Activated gamma-delta T cell treated with Interleukin-2 at 50 U/mL for 16 hours (primary cell): ENCODE data around the gene GLOD5.
A peak's percentile ranks its signal among the peaks of the same experiment; 100 is the strongest.
"Not testable (repeated sequence)": the region's sequence is repeated elsewhere in the genome, so short reads cannot be mapped to it uniquely, and the experiment has no call there.

Experiments
- DNase-seq: peaks from one replicate; pipeline ENCODE4 v3.0.0-alpha.2; 2020

Gene GLOD5

DNA sequence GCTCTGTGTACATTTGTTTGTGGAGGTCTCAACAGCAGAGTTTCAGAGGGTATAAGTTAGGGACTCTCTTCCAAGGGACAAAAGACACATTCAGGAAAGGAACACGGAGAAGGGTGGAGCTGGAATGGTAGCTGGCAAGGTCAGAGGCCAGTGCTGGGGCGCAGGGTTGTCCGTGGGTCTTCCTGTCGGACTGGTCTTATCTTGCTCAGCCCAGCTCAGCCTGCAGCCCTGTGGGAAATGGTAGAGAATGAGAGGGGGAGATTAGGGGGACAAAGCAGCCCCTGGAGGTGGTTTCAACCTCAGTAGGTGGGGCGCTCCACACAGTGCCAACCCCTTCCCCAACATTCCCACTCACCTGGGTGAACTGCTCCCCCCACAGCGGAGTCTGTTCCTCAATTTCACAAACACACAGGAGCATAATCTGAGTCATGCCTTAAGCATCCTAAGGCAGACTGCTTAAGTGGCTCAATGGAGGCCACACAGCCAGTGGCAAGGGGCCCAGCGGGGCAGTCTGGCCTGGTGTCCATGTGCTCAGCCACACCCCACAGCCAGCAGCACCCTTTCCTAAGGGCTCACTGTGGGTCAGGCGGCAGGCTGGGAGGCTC lies 33.5 kb downstream of the GLOD5 start:
- DNase-seq, result no peak

DNA sequence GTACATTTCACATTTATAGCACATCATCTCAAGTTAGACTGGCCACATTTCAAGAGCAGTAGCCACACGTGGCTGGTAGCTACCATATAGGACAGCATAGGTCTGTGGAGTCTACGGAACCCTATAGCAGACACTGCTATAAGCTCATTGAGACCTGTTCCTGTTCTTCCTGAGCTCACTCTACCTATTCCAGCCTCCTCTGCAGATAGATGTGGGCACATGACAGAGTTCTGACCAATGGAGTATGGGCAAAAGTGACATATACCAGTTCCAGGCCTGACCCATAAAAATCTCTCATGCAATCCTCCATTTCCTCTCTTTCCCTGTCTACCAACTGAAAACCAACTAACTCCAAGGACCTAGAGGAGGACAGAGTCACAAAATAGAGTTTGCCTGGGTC lies 36.8 kb downstream of the GLOD5 start:
- DNase-seq, result no peak

DNA sequence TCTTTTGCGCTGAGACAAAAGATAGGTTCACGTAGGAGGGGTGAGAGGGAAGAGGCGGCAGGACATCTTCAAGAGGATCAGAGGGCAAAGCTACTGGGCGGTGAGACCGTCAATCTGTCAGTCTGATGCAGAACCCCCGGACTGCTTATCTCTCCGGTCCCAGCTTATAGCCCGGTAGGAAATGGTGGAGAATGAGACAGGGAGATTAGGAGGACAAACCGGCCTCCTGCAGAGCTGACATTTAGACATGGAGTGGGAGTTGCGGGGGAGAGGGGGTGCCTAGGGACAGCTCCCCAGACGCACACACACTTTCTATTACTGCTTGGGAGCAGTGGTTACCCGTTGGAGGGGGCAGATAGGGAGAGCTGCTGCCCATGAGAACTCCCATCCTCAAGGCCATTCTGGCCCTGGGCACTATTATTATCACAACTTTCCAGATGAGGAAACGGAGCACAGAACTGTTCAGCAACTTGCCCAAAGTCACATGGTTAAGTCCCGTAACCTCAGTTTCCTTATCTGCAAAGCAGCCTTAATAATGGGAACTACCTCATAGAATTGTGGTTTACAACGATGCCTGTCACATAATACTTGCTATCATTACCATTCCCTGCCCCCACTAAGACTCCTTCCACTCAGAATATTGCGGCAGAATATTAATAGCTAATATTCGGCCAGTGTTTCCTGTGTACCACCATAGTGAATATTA lies 39.2 kb downstream of the GLOD5 start:
- no peak for DNase-seq

DNA sequence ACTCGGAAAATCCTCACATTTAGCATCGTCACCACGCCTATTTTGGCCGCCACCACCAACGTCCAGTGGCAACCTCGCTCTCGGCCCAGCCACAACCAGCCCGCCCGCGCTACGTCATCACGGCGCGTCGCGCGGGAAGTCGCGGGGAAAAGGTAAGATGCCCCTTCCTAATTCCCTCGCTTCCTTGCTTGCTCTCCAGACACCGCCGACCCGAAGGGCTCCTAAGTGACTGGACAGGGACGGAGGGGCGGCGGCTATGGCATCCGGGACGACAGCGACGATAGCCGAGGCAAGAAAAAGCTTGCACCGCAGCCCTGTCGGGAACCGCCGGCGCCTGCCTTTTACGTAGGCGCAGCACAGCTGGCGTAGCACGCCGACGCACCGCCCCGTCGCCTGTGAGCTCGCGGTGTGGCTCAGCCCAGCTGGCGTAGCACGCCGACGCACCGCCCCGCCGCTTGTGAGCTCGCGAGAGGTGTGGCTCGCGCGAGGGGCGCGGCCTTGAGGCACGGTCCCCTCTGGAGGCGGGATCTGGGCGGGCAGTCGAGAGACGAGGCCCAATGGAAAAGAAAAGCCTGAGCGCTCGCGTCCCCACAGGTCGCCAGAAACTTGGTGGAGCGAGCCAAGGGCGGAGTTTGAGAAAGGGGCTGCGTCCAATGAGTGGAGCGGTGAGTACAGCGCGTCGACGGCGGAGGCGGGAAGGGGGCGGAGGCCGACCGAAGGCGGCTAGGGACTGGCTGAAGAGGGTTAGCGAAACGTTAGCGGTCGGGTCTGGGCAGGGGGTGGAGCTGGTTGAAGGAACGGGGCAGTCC lies 39.9 kb downstream of the GLOD5 start, which contains the start of gene HDAC6:
Gene HDAC6 (plus strand): TSS at position 788 of the 809 bp plus-strand sequence. CDS start 626 bp downstream, outside the sequence.
- DNase-seq, result peak; percentile 91

DNA sequence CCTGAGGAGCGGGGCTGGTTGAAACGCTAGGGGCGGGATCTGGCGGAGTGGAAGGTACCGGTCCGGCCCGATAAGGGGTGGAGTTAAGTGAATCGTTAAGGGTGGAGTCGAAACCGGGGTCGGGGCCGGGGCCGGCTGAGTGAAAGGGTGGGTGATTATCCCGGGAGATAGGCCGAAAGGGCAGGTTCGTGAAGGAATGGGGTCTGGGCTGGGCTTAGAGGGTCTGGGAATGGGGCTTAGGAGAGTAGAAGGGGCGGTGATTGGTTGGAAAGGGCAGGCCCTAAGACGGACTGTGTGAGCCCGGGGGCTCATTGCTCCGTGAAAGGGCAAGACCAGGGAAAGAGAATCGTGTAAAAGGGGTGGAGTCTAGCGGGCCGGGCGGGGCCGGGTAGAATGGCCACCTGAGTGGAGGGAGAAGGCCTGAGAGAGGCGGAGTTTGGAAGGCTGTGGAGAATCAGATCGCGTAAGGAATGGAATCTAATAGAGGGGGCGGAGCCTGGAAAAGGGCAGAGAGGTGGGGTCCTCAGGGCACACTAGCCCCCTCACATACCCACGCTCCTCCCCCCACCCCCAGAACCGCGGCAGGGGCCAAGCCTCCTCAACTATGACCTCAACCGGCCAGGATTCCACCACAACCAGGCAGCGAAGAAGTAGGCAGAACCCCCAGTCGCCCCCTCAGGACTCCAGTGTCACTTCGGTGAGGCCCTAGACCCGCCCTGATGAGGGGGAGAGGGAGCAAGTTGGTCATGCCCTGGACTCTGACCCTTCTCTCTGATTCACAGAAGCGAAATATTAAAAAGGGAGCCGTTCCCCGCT lies 40.8 kb downstream of the GLOD5 start:
- DNase-seq, result peak; percentile 46

DNA sequence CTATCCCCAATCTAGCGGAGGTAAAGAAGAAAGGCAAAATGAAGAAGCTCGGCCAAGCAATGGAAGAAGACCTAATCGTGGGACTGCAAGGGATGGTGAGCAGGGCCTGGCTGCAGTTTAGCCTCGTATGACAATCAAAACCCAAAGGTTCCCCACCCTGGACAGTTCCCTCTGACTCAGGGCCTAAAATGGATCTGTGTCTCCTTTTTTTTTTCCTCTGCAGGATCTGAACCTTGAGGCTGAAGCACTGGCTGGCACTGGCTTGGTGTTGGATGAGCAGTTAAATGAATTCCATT lies 41.3 kb downstream of the GLOD5 start:
- DNase-seq, result no peak

DNA sequence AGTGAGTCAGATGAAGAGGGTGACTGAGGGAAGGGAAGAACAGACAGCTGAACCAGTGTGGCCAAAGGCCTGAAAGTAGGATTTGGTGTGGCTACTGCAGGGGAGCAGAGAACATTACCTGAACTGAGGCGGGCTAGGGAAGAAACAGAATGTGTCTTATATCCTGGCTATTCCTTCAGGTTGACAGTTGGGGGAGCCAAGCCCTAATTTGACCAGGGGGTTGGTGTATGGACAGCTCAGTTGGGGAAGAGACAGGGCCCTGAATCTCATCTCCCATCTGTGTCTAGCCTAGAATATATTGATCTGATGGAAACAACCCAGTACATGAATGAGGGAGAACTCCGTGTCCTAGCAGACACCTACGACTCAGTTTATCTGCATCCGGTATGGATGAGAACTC lies 44.5 kb downstream of the GLOD5 start:
- no peak for DNase-seq

DNA sequence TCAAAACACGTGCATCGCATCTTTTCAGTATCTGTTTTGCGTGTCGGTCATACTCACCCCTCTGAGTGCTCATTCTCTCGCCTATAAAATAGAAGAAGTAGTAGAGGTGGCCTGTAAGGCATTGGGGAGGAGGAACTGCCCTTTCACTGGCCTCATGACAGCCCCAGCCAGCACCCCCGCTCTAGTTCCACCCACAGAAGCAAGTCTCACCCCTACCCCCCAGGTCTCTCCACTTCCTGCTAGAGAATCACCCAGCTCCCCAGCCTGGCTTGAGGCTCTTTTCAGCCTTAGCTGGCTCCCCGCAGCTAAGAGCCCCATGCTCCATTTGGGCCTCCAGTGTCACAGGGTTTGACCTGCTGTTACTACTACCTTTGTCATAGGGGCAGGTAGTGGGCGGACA lies 52.1 kb downstream of the GLOD5 start:
- DNase-seq, result no peak

DNA sequence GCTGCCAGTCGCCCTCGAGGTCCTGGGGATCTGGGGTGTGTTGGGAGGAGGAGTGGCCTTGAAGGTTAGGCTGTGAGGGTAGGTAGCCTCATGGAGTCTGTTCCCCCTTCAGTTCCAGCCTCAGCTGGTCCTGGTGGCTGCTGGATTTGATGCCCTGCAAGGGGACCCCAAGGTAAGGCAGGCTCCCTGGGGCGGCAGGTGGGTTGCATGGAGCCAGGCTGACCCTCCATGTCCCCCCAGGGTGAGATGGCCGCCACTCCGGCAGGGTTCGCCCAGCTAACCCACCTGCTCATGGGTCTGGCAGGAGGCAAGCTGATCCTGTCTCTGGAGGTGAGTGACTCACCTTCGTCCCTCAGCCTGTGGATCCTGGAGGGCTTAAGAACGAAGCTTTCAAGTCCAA lies 53.2 kb downstream of the GLOD5 start:
- no peak for DNase-seq

DNA sequence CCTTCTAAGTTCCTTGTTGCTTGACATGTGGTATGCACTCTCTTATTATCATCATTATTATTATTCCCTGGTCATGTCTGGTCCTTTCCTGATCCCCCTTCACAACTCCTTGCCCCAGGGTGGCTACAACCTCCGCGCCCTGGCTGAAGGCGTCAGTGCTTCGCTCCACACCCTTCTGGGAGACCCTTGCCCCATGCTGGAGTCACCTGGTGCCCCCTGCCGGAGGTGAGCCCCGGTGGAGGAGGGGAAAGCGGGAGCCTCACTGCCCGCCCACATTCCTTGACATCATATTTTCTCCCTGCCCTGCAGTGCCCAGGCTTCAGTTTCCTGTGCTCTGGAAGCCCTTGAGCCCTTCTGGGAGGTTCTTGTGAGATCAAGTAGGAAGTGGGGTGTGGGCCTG lies 53.7 kb downstream of the GLOD5 start:
- DNase-seq, result no peak

DNA sequence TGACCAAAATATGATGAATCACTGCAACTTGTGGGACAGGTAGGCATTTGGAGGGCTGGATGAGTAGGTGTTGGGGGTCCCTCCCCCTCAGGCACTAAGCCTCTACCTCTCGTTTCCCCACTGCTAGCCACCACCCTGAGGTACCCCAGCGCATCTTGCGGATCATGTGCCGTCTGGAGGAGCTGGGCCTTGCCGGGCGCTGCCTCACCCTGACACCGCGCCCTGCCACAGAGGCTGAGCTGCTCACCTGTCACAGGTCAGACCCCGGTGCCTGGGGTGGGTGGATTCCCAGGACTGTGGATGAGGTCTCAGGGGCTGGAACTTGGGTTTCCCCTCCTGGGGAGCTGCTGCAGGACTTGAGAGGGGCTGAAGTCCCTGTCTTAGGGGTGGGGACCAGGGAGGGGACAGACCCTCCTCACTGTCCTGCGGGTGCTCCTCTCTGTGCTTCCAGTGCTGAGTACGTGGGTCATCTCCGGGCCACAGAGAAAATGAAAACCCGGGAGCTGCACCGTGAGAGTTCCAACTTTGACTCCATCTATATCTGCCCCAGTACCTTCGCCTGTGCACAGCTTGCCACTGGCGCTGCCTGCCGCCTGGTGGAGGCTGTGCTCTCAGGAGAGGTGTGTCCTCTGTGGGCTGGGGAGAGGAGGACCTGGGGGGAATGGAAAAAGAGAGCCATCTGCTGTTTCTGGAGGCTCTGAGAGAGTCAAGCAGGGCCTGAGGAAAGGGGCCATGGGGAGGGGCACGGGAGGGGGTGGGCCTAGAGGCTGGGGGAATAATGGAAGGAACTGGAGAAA lies 54.7 kb downstream of the GLOD5 start:
- no peak for DNase-seq

DNA sequence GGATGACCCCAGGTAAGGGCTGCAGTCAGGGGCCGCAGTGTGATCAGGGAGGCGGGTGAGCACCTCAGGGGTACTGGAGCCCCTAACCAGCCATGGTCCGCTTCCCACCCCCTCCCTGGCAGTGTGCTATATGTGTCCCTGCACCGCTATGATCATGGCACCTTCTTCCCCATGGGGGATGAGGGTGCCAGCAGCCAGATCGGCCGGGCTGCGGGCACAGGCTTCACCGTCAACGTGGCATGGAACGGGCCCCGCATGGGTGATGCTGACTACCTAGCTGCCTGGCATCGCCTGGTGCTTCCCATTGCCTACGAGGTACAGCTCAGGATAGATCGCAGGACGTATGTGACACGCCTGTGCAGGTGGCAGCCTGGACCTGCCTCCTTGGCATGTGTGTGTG lies 56.6 kb downstream of the GLOD5 start:
- DNase-seq, result no peak

DNA sequence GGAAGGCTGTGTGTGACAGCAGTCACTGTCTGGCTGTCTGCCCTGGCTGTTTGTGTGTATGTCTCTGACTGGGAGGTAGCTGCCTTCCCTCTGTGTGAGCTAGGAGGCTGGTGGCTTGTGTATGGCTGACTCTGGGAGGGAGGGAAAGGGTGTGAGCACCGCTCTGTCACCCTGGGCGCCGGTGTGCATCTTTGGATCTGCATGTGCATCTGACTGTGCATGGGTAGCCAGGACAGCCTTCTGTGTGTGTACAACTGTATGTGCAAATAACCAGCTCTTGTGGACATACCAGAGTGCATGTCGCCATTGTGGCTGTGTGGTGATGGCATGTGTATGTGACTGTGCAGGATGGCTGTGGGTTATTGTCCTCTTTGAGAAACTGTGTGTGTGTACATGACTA lies 57.3 kb downstream of the GLOD5 start:
- no peak for DNase-seq

DNA sequence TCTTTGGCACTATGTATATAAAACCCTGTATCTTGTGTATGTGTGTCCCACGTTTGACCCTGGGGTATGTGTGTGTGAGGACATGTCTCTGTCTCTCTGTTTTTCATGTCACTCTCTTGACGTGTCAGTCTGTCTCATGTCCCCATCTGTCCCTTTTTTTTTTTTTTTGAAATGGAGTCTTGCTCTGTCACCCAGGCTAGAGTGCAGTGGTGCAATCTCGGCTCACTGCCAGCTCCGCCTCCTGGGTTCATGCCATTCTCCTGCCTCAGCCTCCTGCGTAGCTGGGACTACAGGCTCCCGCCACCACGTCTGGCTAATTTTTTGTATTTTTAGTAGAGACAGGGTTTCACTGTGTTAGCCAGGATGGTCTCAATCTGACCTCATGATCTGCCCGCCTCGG lies 57.8 kb downstream of the GLOD5 start:
- not testable (repeated sequence) for DNase-seq

DNA sequence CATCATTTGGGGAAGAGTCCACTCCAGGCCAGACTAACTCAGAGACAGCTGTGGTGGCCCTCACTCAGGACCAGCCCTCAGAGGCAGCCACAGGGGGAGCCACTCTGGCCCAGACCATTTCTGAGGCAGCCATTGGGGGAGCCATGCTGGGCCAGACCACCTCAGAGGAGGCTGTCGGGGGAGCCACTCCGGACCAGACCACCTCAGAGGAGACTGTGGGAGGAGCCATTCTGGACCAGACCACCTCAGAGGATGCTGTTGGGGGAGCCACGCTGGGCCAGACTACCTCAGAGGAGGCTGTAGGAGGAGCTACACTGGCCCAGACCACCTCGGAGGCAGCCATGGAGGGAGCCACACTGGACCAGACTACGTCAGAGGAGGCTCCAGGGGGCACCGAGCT lies 61.5 kb downstream of the GLOD5 start:
- DNase-seq, result no peak
